Activated CD8-positive, alpha-beta T cell treated with anti-CD3 and anti-CD28 coated beads for 36 hours (primary cell): ENCODE data around the gene SLC35D3. TPM values are rescaled to one million over a fixed set of nuclear protein-coding genes. Genes with fewer than 3 reads are reported as not detected.
A peak's percentile ranks its signal among the peaks of the same experiment; 100 is the strongest.
"Not testable (repeated sequence)": the region's sequence is repeated elsewhere in the genome, so short reads cannot be mapped to it uniquely, and the experiment has no call there.

Source experiments
- ATAC-seq: fragments of 200-7000 bp; cut with Tn5 transposase; one replicate; pipeline ENCODE4 v1.10.0; 2021; ENCODE audit warnings: mild to moderate bottlenecking, moderate library complexity
- CTCF ChIA-PET: fragments of 350-600 bp; sonication (Branson Sonifier 250); formaldehyde crosslinking; loops from one replicate; lab custom pipeline; 2021; ENCODE audit warnings: antibody characterized with exemption; lab: Charles Lee
- POLR2A ChIA-PET: fragments of 350-600 bp; sonication (Branson Sonifier 250); formaldehyde crosslinking; loops from one replicate; lab custom pipeline; 2021; ENCODE audit warnings: antibody characterized with exemption; lab: Charles Lee
- DNase-seq: peaks from one replicate; pipeline ENCODE4 v3.0.0-alpha.2; 2020
- H3K27ac Mint-ChIP-seq: one replicate; pipeline ENCODE4 v1.8.0; 2021; ENCODE audit warnings: mild to moderate bottlenecking, mixed read lengths
- H3K27me3 Mint-ChIP-seq: one replicate; pipeline ENCODE4 v1.8.0; 2021; ENCODE audit warnings: mixed read lengths
- H3K36me3 Mint-ChIP-seq: one replicate; pipeline ENCODE4 v1.8.0; 2021; ENCODE audit warnings: low read depth, mixed read lengths
- H3K4me1 Mint-ChIP-seq: one replicate; pipeline ENCODE4 v1.8.0; 2021; ENCODE audit warnings: low read depth, mixed read lengths
- H3K4me3 Mint-ChIP-seq: one replicate; pipeline ENCODE4 v1.8.0; 2021; ENCODE audit warnings: mild to moderate bottlenecking, moderate library complexity, mixed read lengths
- H3K9me3 Mint-ChIP-seq: one replicate; pipeline ENCODE4 v1.8.0; 2021; ENCODE audit warnings: mixed read lengths
- intact Hi-C: fragments of 100-400 bp; cut with micrococcal nuclease; formaldehyde crosslinking; loops from one replicate; pipeline ENCODE4 v1.10.0; 2022
- total RNA-seq, 2 experiments: library from RNA; stranded (reverse); gene quantifications; one replicate each; pipeline ENCODE4 v1.2.3, GENCODE V29; 2021
- TF ChIP-seq, protein P1 (sequence below): fragments of 200-600 bp; IDR thresholded peaks from one replicate; pipeline ENCODE4 v1.8.0; 2022; ENCODE audit warnings: antibody characterized with exemption, mild to moderate bottlenecking

SLC35D3 gene
- total RNA-seq, 2 experiments from 2014 or later, result not detected

DNA sequence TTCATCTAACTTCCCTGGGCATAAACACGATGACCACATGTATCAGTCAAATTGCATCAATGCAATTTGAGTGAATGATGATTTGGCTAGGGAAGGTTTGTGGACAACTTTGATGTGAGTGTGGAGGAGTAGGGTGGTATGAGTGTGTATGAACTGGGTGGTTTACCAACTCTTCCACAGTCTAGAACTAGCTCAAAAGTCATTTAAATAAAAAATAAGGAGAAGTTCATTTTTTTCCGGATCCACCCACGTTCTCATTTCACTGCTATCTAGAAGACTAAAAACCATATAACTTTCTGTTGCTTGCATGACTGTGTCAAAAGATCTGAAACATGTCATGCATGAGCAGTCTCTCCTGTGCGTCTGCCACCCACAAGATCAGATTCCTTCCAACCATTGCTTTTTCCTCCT is 23.6 kb downstream of the SLC35D3 start:
- intact Hi-C loops, result no loop called here
- no peak overlapping the region for H3K27ac Mint-ChIP-seq
- TF ChIP-seq, protein P1, sequence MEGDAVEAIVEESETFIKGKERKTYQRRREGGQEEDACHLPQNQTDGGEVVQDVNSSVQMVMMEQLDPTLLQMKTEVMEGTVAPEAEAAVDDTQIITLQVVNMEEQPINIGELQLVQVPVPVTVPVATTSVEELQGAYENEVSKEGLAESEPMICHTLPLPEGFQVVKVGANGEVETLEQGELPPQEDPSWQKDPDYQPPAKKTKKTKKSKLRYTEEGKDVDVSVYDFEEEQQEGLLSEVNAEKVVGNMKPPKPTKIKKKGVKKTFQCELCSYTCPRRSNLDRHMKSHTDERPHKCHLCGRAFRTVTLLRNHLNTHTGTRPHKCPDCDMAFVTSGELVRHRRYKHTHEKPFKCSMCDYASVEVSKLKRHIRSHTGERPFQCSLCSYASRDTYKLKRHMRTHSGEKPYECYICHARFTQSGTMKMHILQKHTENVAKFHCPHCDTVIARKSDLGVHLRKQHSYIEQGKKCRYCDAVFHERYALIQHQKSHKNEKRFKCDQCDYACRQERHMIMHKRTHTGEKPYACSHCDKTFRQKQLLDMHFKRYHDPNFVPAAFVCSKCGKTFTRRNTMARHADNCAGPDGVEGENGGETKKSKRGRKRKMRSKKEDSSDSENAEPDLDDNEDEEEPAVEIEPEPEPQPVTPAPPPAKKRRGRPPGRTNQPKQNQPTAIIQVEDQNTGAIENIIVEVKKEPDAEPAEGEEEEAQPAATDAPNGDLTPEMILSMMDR, result no peak
- DNase-seq (no peak), ATAC-seq (peak; percentile 27)
- no peak overlapping the region for H3K4me3 Mint-ChIP-seq
- peaks cover 11% of the 10 kb centered on the region for H3K9me3 Mint-ChIP-seq
- H3K27me3 Mint-ChIP-seq, result peaks cover 2% of the 10 kb centered on the region
- no peaks in the 10 kb centered on the region for H3K4me1 Mint-ChIP-seq
- peaks cover 2% of the 10 kb centered on the region for H3K36me3 Mint-ChIP-seq
- ChIA-PET CTCF (no interaction called here), POLR2A (interaction anchor here (0.6 kb wide), 2 partner anchors 59 to 206 kb away, joined by 3 read pairs; no protein-coding TSS in a partner anchor)

DNA sequence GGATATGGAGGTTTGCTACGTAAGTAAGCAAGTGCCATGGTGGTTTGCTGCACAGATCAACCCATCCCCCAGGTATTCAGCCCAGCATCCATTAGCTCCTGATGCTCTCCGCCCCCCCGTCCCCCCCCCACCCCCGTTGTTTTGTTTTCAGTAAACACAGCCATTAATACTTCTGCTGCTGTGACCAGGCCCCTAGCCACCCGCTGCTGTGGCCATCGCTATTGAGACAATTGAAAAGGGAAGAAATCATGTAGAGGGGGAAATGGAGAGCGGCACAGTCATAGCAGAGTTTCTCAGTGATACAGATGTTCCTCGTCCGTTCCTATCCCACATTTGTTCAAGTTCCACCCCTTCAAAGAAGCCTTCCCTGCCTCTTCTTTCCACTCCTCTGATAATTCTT is 24.9 kb downstream of the SLC35D3 start:
- DNase-seq, result no peak
- TF ChIP-seq, protein P1, result no peak
- ChIA-PET CTCF (no interaction called here), POLR2A (no interaction called here)
- intact Hi-C loops, result no loop called here
- Mint-ChIP-seq H3K27me3 (peaks cover 2% of the 10 kb centered on the region), H3K4me1 (no peaks in the 10 kb centered on the region), H3K9me3 (peaks cover 3% of the 10 kb centered on the region), H3K36me3 (no peaks in the 10 kb centered on the region), H3K4me3 (no peak overlapping the region), H3K27ac (no peak overlapping the region)
- ATAC-seq, result no peak

DNA sequence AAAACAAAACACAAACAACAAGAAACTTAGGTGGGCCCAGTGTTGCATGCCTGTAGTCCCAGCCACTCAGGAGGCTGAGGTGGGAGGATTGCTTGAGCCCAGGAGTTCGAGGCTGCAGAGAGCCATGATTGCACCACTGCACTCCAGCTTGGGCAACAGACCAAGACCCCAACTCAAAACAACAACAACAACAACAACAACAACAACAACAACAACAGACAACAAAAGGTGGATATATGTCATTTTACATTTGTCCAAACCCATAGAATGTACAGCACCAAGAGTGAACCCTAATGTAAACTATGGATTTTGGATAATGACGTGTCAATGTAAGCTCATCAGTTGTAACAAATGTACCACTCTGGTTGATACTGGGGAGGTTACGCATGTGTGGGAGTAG is 27.9 kb downstream of the SLC35D3 start:
- H3K4me3 Mint-ChIP-seq, ATAC-seq, POLR2A ChIA-PET, CTCF ChIA-PET, H3K27ac Mint-ChIP-seq, H3K27me3 Mint-ChIP-seq, intact Hi-C loops, H3K4me1 Mint-ChIP-seq, H3K9me3 Mint-ChIP-seq, DNase-seq, H3K36me3 Mint-ChIP-seq: not testable (repeated sequence)

DNA sequence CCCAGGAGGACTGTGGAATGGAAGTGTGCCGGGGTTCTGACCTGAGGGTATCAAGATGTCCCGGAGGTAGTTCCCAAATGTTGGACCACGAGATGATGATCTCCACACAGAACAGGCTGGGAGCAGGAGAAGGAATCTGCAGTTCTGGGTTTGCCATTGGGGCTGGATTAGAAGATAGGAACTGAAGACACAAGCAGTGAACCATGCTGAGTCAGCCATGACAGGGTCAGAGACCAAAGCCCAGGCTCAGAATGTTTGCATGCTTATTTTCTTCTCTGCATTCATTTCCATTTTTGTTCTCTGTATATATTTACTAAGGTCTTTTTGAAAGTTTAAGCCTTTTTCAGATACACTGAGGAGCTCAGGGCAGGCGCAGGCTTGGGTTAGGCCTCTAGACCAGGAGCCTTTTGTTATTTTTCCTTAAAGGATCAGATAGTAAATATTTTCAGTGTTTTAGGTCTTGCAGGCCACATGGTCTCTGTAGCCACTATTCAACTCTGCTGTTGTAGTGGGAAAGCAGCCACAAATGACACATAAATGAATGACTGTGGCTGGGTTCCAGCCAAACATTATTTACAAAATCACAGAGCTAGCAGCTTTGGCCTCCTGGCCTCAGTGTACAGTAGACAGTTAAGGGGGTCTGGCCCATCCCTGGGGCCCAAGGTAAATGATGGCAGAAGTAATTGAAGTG is 28.5 kb downstream of the SLC35D3 start:
- Mint-ChIP-seq H3K27me3 (peaks cover 2% of the 10 kb centered on the region), H3K9me3 (peaks cover 3% of the 10 kb centered on the region), H3K4me1 (no peaks in the 10 kb centered on the region), H3K36me3 (no peaks in the 10 kb centered on the region), H3K27ac (no peak overlapping the region), H3K4me3 (no peak overlapping the region)
- ATAC-seq (no peak), DNase-seq (no peak)
- ChIA-PET CTCF (interaction anchor here (1.0 kb wide), 1 partner anchor 11 kb away, joined by 3 read pairs; no protein-coding TSS in a partner anchor), POLR2A (no interaction called here)
- TF ChIP-seq, protein P1, result no peak
- intact Hi-C loops, result no loop called here

DNA sequence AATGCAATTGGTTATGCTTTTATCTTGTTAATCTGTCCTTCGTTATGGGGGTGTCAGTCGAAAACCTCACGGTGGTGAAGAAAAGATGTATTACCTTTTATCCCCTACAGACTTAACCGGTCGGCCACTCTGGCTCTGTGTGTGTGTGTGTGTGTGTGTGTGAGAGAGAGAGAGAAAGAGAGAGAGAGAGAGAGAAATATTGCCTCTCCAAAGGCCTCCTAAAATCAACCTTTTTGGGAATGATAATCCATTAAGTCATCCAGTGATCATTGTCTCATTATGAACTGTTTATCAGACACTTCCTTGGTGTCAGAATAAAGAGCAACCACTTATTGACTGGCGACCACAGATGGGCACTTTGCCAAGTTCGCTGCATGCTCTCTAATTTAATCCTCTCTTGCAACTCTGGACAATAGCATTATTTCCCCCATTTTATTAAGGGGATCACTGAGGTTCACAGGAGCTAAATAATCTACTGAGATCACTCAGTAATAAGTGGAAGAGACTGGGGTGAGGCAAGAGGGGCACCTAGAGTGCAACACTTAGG is 30.7 kb downstream of the SLC35D3 start:
- Mint-ChIP-seq H3K9me3 (peaks cover 3% of the 10 kb centered on the region), H3K27me3 (peaks cover 2% of the 10 kb centered on the region), H3K4me1 (peaks cover 7% of the 10 kb centered on the region), H3K4me3 (no peak overlapping the region), H3K36me3 (no peaks in the 10 kb centered on the region), H3K27ac (no peak overlapping the region)
- TF ChIP-seq, protein P1, result no peak
- no peak for DNase-seq
- ChIA-PET POLR2A (no interaction called here), CTCF (no interaction called here)
- ATAC-seq, result no peak
- intact Hi-C loops, result no loop called here
